Stimulated activated CD8-positive, alpha-beta memory T cell treated with anti-CD3 and anti-CD28 coated beads, Interleukin-4, amount 100 ng/mL, for 1 hour (primary cell): ENCODE data around the gene PRSS1.

Experiments
- DNase-seq, 2 donors: peaks; one replicate each; pipeline ENCODE4 v3.0.0-alpha.2; 2020; ENCODE audit warnings: low read depth in 2 of 2, low spot score in 1 of 2

Gene PRSS1

GRCh38 chr7:142792593-142792992, 43.3 kb downstream of the PRSS1 start:
- no peak for DNase-seq

DNA sequence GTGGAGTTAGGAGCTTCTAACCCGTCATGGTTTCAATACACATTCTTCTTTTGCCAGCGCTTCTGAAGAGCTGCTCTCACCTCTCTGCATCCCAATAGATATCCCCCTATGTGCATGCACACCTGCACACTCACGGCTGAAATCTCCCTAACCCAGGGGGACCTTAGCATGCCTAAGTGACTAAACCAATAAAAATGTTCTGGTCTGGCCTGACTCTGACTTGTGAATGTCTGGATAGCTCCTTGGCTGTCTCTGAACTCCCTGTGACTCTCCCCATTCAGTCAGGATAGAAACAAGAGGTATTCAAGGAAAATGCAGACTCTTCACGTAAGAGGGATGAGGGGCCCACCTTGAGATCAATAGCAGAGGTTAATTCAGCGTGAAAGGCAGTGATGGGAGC, 43.9 kb downstream of the PRSS1 start:
- DNase-seq = no peak

DNA sequence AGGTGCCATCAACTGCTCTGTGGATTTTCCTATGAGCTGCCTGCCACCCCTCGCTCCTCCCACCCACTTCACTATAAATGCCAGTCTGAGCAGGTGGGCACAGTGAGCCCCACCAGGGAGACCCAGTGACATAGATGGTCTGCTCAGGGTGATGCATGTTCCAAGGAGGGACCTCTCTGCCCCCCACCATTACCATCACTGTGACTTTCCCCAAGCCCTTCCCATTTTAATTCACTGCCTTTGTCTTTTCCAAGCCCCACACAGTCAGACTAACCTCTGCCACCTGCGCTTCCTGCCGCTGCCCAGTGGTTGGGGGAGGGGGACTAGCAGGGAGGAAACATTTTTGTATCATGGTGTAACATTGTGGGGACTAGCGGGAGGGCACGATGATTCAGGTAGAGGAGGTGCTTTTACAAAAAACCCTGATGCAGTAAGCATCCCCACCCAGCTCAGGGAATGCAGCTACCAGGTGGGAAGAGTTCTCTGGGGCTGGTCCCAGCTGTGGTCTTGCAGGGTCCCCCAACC, 46.1 kb downstream of the PRSS1 start:
- DNase-seq = no peak

DNA sequence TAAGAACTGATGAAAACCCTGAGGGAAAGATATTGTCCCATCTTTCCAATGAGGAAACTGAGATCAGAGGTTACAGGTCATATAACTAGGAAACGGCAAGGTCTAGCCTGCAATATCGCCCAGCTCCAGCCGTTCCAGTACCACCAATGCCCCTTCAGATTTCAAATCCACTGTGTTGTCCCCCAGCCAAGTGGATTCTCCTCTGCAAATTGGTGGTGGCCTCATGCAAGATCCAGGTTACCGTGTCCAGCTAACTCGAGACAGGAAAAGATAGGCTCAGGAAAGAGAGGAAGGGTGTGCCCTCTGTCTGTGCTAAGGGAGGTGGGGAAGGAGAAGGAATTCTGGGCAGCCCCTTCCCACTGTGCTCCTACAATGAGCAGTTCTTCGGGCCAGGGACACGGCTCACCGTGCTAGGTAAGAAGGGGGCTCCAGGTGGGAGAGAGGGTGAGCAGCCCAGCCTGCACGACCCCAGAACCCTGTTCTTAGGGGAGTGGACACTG, 46.8 kb downstream of the PRSS1 start:
- DNase-seq = no peak

DNA sequence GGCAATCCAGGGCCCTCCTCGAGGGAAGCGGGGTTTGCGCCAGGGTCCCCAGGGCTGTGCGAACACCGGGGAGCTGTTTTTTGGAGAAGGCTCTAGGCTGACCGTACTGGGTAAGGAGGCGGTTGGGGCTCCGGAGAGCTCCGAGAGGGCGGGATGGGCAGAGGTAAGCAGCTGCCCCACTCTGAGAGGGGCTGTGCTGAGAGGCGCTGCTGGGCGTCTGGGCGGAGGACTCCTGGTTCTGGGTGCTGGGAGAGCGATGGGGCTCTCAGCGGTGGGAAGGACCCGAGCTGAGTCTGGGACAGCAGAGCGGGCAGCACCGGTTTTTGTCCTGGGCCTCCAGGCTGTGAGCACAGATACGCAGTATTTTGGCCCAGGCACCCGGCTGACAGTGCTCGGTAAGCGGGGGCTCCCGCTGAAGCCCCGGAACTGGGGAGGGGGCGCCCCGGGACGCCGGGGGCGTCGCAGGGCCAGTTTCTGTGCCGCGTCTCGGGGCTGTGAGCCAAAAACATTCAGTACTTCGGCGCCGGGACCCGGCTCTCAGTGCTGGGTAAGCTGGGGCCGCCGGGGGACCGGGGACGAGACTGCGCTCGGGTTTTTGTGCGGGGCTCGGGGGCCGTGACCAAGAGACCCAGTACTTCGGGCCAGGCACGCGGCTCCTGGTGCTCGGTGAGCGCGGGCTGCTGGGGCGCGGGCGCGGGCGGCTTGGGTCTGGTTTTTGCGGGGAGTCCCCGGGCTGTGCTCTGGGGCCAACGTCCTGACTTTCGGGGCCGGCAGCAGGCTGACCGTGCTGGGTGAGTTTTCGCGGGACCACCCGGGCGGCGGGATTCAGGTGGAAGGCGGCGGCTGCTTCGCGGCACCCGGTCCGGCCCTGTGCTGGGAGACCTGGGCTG, 47.5 kb downstream of the PRSS1 start:
- DNase-seq = no peak

DNA sequence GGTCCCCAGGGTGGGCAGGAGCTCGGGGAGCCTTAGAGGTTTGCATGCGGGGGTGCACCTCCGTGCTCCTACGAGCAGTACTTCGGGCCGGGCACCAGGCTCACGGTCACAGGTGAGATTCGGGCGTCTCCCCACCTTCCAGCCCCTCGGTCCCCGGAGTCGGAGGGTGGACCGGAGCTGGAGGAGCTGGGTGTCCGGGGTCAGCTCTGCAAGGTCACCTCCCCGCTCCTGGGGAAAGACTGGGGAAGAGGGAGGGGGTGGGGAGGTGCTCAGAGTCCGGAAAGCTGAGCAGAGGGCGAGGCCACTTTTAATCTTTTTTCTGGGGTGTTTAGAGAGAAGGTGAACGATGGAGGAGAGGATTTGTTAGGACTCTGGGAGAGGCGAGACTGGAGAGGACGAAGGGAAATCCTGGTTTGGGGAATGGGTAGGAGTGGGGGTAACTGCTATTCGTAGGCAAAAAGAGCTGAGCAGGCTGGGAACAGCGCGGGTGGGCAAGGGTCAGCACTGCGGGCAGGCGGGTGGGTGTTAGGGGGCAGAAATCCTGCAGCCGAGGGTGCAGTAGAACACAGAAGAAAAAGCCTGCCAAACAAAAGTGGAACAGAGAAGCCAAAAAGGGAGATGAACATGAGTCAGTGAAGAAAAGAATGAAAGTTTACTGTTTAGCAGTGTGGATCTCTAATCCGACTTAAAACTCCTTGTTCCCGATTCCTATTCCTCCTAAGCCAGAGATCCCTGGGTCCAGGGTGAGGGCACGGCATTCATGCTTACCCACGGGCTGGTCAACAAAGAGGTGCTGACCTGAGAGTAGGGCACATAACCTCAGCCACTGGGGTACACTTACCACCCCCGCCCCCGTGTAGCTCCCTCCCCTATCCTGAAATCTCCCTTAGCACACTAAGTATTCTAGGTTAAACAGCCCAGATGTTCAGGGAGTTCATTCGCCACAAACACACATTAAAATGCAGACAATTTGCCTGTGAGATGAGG, 48.4 kb downstream of the PRSS1 start:
- DNase-seq = no peak

DNA sequence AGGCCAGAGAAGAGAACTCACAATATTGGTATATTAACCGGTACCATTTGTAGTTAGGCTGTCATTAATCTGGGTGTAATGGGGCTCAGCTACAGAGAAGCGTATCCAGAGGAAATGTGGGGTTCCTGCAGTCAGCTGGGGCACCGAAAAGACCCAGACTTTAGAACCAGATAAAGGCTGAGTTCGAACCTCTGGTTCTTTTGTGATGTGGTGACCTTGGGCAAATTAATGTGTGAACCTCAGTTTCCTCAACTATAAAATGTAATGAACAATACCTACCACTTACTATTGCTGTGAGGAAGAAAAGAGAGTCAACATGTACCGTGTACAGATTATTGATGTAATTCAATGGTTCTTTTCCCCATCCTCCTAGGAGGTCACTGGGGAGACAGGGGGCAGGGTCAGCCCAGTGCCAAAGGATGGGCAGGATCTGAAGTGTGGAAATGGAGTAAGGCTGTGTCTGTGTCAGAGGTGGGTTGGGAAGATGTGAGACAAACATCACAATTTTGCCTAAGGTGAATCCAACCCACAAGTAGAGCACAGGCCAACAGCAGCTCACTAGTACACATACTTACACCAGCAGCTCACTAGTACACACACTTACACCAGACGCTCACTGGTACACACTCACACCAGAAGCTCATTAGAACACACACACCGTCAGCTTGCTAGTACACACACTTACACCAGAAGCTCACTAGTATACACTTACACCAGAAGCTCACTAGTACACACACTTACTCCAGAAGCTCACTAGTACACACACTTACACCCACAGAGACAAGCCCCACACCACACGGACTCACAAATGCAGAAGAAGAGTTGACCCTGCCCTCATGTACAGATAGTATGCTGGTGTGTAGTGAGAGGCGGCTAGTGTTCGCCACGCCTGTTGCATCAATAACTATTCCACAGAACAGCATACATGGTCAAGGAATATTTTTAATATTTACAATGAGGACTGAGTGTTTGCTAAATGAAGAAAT, 49.5 kb downstream of the PRSS1 start:
- DNase-seq = no peak

GRCh38 chr7:142799437-142799835, 50.2 kb downstream of the PRSS1 start:
- no peak for DNase-seq

DNA sequence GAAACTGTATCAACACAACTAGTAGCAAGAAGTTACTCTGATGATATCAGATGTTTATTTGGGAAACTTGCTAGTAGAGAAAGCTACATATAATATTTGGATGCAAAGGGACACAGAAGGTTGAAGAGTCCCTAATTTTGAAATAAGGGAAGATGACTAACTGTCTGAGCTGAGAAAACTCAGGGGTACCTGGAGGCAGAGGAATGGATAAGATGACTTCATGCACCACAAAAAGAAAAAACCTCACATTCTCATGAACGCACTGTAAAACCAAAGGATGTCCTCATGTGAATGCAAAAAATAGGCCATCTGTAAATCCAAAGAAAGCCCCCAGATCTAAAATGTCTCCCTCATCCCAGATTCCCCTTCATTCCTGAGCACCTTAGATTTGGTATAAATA, 50.8 kb downstream of the PRSS1 start:
- DNase-seq = no peak

DNA sequence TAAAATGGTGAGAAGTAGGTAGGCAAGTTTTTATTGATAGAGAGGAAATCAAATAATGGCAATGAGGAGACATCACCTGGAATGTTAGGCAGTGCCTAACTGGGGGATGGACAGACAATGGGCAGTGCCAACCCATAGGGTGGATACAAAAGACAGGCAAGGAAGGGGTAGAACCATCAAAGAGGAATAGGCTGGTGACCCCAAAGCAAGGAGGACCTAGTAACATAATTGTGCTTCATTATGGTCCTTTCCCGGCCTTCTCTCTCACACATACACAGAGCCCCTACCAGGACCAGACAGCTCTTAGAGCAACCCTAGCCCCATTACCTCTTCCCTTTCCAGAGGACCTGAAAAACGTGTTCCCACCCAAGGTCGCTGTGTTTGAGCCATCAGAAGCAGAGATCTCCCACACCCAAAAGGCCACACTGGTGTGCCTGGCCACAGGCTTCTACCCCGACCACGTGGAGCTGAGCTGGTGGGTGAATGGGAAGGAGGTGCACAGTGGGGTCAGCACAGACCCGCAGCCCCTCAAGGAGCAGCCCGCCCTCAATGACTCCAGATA, 51.5 kb downstream of the PRSS1 start:
- no peak for DNase-seq

DNA sequence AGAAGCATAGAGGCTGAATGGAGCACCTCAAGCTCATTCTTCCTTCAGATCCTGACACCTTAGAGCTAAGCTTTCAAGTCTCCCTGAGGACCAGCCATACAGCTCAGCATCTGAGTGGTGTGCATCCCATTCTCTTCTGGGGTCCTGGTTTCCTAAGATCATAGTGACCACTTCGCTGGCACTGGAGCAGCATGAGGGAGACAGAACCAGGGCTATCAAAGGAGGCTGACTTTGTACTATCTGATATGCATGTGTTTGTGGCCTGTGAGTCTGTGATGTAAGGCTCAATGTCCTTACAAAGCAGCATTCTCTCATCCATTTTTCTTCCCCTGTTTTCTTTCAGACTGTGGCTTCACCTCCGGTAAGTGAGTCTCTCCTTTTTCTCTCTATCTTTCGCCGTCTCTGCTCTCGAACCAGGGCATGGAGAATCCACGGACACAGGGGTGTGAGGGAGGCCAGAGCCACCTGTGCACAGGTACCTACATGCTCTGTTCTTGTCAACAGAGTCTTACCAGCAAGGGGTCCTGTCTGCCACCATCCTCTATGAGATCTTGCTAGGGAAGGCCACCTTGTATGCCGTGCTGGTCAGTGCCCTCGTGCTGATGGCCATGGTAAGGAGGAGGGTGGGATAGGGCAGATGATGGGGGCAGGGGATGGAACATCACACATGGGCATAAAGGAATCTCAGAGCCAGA, 52.5 kb downstream of the PRSS1 start:
- DNase-seq = no peak

DNA sequence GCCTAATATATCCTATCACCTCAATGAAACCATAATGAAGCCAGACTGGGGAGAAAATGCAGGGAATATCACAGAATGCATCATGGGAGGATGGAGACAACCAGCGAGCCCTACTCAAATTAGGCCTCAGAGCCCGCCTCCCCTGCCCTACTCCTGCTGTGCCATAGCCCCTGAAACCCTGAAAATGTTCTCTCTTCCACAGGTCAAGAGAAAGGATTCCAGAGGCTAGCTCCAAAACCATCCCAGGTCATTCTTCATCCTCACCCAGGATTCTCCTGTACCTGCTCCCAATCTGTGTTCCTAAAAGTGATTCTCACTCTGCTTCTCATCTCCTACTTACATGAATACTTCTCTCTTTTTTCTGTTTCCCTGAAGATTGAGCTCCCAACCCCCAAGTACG, 53.0 kb downstream of the PRSS1 start:
- DNase-seq = no peak
